NCI-H2196 (cell line): ENCODE measurements around the gene IFT122.
A peak's percentile ranks its signal among the peaks of the same experiment; 100 is the strongest.

Experiments used
- DNase-seq: peaks from one replicate; lab custom pipeline; 2025; ENCODE audit not compliant: unreplicated experiment; lab: John Stamatoyannopoulos, UW

Gene IFT122

GRCh38 chr3:129554356-129555152 lies 114.5 kb downstream of the IFT122 start:
- no peak for DNase-seq

DNA sequence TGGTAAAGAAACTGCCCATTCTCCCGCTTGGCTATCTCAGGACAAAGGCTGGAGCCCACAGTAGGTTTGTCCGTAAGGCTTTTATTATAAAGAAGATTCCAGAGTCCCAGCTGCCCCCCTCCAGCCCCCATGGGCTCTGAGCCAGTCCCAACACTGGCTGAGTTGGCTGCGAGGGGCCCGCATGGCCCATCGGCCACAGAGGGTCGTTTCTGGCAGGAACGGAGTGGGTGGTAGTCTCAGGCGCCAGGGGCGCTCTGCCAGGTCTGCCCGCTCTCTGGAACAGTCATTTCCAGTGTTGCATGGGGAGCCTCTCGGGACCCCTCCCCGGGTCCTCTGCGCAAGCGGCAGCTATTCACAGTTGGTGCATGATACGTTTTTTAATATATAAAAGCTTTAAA lies 115.1 kb downstream of the IFT122 start:
- DNase-seq = no peak

- DNase-seq = no peak
Measured at GRCh38 chr3:129555616-129556357, 115.8 kb downstream of the IFT122 start.

GRCh38 chr3:129556358-129556695 lies 116.3 kb downstream of the IFT122 start:
- DNase-seq = no peak

- no peak for DNase-seq
Measured at GRCh38 chr3:129556890-129557547, 117.0 kb downstream of the IFT122 start.

DNA sequence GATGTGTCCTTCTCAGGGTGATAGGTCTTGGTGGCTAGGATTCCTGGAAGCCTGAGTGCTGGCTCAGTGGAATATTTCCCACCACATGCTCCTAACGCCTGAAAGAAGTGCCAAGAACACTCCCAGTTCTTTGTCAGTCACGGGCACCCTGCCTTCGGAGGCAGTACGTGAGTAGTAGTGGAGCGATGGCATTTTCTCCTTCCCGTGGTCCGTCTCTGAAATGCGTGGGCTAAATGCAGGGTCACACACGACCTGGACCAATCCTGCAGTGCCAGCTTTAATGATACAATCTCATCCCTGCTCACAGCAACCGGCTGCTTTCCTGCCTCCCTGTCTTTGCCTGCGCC lies 117.5 kb downstream of the IFT122 start:
- no peak for DNase-seq

GRCh38 chr3:129558081-129558771 lies 118.2 kb downstream of the IFT122 start:
- DNase-seq = no peak

- peak; percentile 34 for DNase-seq
Measured at GRCh38 chr3:129558772-129559564, 118.9 kb downstream of the IFT122 start.

- DNase-seq = no peak
Measured at GRCh38 chr3:129559565-129560079, 119.6 kb downstream of the IFT122 start.

DNA sequence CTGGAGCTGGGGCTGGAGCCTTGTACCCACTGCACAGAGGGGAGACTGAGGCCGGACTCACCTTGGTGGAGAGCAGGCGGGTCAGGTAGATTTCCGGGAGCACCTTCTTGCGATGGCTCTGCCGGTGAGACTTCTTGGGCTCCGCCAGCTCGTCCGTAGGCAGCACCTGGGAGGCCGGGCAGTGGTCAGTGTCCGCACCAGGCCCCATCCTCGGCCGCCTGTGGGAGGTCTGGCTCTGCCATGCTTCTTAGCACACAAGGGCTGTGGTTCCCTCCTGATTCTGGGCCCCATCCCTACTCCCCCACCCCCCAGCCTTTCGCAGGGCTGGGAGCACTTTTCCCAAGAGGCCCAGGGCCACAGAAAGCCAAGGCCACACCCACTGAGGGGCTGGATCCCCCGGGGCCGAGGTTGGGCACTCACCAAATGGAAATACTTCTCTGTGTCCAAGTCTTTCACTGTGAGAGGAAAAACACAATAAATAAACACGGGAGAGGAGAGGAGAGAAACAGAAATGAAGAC lies 120.3 kb downstream of the IFT122 start:
- no peak for DNase-seq

GRCh38 chr3:129560911-129561594 lies 121.0 kb downstream of the IFT122 start:
- DNase-seq = peak; percentile 42

DNA sequence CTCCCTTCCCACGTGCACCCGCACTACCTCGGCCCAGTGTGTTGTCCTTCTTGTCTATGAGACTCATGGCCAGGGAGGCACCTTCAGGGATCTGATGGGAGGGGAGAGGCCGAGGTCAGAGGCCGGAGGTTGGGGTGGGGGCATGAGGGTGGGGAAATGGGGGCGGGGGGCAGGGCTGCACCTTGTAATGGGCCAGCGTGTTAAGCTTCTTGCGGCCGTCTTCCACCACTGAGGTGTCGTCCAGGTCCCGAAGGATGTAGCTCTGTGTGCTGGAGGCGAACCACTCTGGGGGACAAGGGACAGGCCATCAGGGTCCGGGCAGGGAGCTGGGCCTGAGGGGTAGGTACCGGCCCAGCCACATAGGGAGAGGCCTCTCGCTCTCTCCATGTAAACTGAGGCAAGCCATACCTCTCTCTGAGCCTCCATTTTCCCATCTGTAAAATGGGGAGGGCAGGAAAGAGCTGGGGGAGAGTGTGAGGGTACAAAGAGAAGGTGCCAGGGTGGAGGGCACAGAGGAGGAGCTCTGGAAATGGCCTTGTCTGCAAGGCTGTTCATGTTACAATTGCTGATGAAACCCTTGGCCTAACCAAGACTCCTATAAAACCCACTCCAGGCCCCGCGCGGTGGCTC lies 121.7 kb downstream of the IFT122 start:
- no peak for DNase-seq

DNA sequence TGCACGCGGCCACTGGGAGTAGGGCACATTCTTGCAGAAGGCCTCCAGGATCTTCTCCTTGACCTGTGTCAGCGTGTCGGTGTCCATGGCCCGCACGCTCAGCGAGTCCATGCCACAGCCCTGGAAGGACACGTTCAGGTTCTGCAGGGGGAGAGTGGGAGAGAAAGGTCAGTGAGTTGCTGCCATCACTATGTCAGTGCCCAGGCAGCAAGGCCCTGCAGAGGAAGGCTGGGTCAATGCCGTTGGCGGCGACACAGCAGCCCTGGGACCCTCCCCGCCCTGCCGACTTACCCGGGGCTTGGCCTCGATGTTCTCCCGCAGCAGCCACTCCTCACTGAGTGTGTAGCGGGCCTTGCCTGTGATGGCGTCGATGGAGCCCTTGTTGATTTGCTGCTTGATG lies 122.8 kb downstream of the IFT122 start:
- DNase-seq = no peak

GRCh38 chr3:129563332-129563731 lies 123.3 kb downstream of the IFT122 start:
- no peak for DNase-seq

DNA sequence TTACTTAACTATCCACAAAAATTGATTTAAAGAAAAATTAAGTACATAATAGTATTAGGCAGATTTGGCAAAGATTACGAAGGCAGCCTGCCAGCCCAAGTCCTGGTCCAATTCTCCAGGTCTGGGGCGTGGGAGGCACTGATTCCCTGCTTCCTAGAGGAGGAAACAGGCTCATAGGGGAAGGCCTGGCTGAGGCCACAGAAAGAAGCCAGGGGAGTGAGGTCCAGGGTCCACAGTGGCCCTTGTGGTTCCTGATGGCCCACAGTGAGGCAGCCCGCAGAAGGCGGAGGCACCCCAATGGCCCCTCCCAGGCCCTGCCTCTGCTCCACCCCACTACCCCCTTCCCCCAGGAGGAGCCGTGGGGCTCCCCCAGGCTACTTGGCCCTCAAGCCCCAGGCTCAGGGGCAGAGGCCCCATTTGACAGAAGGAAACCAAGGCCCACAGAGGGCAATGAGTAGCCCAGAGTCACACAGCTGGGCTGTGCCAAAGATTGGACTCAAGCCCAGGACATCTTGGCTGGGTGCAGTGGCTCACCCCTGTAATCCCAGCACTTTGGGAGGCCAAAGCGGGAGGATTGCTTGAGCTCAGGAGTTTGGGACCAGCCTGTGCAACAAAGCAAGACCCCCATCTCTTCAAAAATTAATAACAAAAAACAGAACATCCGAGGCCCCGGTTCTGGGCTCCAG lies 124.0 kb downstream of the IFT122 start:
- no peak for DNase-seq

DNA sequence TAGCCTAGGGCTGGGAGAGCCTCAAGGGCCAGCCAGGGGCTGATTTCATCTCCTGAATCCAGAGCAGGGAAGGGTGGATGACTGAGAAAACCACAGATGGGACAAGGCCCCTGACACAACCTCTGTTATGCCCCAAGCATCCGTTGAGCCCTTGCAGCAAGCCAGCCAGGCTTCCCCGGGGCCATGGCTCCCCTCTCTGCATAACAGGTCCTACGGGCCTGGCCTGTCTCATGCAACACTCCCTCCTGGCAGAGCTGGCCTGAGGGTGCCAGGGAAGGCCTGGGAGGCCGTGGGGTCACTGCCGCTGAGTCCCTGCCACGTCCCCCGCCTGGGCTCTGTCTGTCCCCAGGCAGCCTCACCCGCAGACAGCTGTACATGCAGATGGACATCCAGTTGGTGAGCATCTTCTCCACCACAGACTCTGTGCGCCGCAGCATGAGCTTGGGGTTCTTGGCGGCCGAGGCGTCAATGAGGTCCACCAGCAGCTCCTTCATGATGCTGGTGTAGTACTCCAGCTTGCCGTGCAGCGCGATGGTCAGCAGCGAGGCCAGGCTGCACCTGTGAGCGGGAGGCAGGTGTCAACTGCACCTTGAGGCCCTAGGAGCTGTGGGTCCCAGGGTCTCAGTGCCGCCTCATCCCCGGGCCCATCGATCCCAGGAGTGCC lies 125.1 kb downstream of the IFT122 start:
- no peak for DNase-seq

DNA sequence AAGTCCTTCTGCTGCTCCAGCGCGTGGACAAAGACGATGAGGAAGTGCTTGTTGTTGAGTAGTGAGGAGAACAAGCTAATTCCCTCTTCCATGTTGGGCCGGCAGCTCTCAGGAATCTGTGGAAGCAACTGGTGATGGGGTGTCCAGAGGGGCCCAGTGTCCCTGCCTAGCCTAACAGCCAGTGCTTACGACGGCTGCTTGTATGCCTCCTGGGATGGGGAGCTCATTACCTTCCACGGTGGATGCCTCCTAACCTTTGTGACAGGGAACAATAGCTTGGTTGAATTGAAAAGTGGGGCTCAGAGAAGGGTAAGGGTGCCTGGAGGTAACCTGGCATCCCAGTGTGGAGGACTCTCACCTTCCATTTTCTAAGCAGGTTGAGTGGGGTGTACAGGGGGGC lies 125.9 kb downstream of the IFT122 start:
- DNase-seq = no peak

DNA sequence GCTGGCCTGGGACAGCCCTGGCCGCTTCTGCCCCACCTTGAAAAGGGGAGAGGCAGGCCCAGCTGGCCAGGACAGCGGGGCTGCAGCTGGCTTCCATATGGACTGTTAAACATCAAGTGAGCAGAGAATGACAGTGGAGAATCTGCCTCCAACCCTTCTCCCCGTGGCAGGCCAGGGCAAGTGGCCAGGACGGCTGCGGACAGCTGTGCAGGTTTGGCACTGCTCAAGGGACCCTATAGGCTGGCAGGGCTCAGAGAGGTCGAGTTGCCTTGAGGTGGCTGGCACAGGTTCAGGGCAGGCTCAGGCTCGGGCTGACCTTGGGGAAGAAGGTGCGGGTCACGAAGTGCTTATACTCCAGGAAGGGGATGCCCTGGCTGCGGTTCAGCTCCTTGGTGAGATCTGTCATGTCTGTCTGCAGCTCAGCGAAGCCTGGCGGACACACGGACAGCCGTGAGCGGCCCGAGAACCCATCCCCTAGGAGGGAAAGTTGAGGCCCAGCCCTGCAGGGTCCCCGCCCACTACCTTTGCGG lies 127.2 kb downstream of the IFT122 start:
- no peak for DNase-seq
